Endodermal cell (in vitro differentiated cells): ENCODE data around the gene ZNF528. TPM values are rescaled to one million over a fixed set of nuclear protein-coding genes. Genes with fewer than 3 reads are reported as not detected.

Experiments
- DNase-seq: peaks from one replicate; pipeline ENCODE4 v3.0.0-alpha.2; 2017
- H3K27ac ChIP-seq: 2 replicates; pipeline ENCODE4 v1.5.1; 2013; ENCODE audit warnings: mild to moderate bottlenecking, low read depth, low read length, moderate library complexity
- H3K27me3 ChIP-seq: 2 replicates; pipeline ENCODE4 v1.6.1; 2013; ENCODE audit warnings: mild to moderate bottlenecking, low read length, moderate library complexity; ENCODE audit not compliant: insufficient read depth, control insufficient read depth, poor library complexity, severe bottlenecking
- H3K36me3 ChIP-seq: 2 replicates; pipeline ENCODE4 v1.7.0; 2013; ENCODE audit warnings: mild to moderate bottlenecking, low read length, moderate library complexity; ENCODE audit not compliant: control insufficient read depth, insufficient read depth
- H3K4me1 ChIP-seq: one replicate; pipeline ENCODE4 v1.7.0; 2013; ENCODE audit warnings: low read length; ENCODE audit not compliant: control insufficient read depth, insufficient read depth
- H3K4me3 ChIP-seq: 2 replicates; pipeline ENCODE4 v1.5.1; 2013; ENCODE audit warnings: mild to moderate bottlenecking, low read length, moderate library complexity
- H3K9ac ChIP-seq: 2 replicates; pipeline ENCODE4 v1.6.1; 2013; ENCODE audit warnings: mild to moderate bottlenecking, low read length, moderate library complexity; ENCODE audit not compliant: poor library complexity, severe bottlenecking; ENCODE audit errors: extremely low read depth
- H3K9me3 ChIP-seq: 2 replicates; pipeline ENCODE4 v1.6.1; 2013; ENCODE audit warnings: mild to moderate bottlenecking, low read length, moderate library complexity; ENCODE audit not compliant: control insufficient read depth
- H3K27ac Mint-ChIP-seq: 2 replicates; pipeline ENCODE4 v1.8.0; 2020; ENCODE audit warnings: mixed read lengths
- H3K27me3 Mint-ChIP-seq: 2 replicates; pipeline ENCODE4 v1.8.0; 2021; ENCODE audit warnings: mild to moderate bottlenecking, mixed read lengths; ENCODE audit not compliant: insufficient read depth
- H3K36me3 Mint-ChIP-seq: 2 replicates; pipeline ENCODE4 v1.8.0; 2020; ENCODE audit warnings: low read depth, mixed read lengths
- H3K4me1 Mint-ChIP-seq: 2 replicates; pipeline ENCODE4 v1.8.0; 2020; ENCODE audit warnings: mixed read lengths
- H3K4me3 Mint-ChIP-seq: 2 replicates; pipeline ENCODE4 v1.8.0; 2020; ENCODE audit warnings: mild to moderate bottlenecking, moderate library complexity, mixed read lengths
- H3K9me3 Mint-ChIP-seq: 2 replicates; pipeline ENCODE4 v1.8.0; 2020; ENCODE audit warnings: mild to moderate bottlenecking, mixed read lengths
- WGBS, 2 experiments: methylation state at CpG; one replicate each; pipeline versions ENCODE4 v1.1.5 to v1.1.7; 2013; ENCODE audit warnings: missing lambda C conversion rate in 2 of 2, mixed read lengths in 1 of 2; ENCODE audit not compliant: insufficient coverage in 1 of 2, insufficient read length in 1 of 2; 5-methylcytosine and 5-hydroxymethylcytosine counted together
- long read RNA-seq, 4 experiments: library from polyadenylated mRNA in 2 of 4; library from RNA in 1 of 4; library from capped mRNA in 1 of 4; stranded (forward) in 3 of 4; unstranded in 1 of 4; transcript quantifications; one replicate each; pipeline ENCODE4 v2.0.0, GENCODE V29; 2020 to 2021; ENCODE audit warnings: inconsistent platforms in 1 of 4
- polyA plus RNA-seq, 2 experiments: library from polyadenylated mRNA; stranded (reverse); fragments of 50-300 nt; gene quantifications; one replicate each; pipeline ENCODE4 v1.2.3, GENCODE V29; 2013
- total RNA-seq, 2 donors: library from RNA; stranded (reverse); fragmentation: NEBNext Ultra II Directional in 1 of 2; extraction: Animal tissue kit (Norgen Biotek cat#: 25700) in 1 of 2; gene quantifications; 2 replicates in 1 of 2; 3 replicates in 1 of 2; pipeline ENCODE4 v1.2.1, GENCODE V29; 2021
- TF ChIP-seq, protein P1 (sequence below): fragments of 200-600 bp; sonication (generic); conservative IDR thresholded peaks from 2 replicates; pipeline ENCODE4 v1.5.0; 2021; ENCODE audit warnings: antibody characterized with exemption, mild to moderate bottlenecking

Gene ZNF528
- 10 to 100 TPM in 1 of 2 donors, 1 to 10 TPM in 1; 2.9 to 39.1 TPM for total RNA-seq
- 1.9 TPM for polyA plus RNA-seq (2013, experiment 1 of 2)
- 1.1 TPM for polyA plus RNA-seq (2013, experiment 2 of 2)
- long read RNA-seq, experiment 1 = 0 reads
- long read RNA-seq, experiment 2 = 0 reads
- long read RNA-seq, experiment 3, transcript ZNF528-201 (7 exons, 3,978 nt) = major isoform, 5 of 14 reads
- long read RNA-seq, experiment 3, partial matches to known transcripts = 1 of 14 reads
- long read RNA-seq, experiment 3, other reads (novel, unspliced or antisense) = 8 of 14 reads
- long read RNA-seq, experiment 4 = 0 reads

DNA sequence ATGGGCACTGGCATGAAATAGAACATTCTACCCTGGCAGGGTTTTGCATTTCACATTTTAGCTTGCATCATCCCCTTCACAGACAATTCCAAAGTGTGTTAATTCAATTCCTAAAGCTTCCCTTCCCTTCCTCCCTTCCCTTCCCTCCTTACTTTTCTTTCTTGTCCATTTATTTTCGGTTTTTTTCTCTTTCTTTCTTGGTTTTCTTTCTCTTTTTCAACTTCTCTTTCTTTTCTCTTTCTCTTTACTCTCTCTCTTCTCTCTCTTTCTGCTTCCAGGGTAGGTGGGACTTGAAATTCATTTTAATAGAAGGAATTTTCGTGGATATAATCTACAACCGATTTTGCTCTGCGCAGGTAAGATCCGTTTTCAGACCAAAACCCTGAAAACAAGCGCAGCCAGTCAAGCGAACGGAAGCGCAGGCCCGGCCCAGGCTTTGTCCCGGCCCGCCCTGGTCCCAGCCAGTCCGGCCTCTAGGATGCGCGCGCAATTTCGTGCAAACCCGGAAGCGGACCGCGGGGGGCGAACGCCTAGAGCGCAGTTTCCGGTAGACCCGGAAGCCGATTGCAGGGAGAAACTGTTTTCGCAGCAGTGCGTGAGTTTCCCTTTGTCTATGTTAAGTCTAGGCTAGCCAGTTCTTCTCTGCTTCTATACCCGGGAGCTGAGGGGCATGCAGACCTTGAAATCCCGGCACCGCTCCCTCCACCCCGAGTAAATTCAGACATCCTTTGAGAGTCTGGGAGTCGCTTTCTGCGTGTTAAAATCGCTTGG is at the start of gene ZNF528:
Gene ZNF528 (plus strand): TSS at position 540 of the 771 bp plus-strand sequence. CDS start 4,165 bp downstream, outside the sequence.
- H3K27ac Mint-ChIP-seq = peak within 1 kb of the TSS; percentile 96
- H3K9ac ChIP-seq = peak within 1 kb of the TSS; percentile 25
- peaks cover 8% of the 10 kb centered on the region for H3K4me1 Mint-ChIP-seq
- H3K36me3 Mint-ChIP-seq = peaks cover 47% of the 10 kb centered on the region
- no peaks in the 10 kb centered on the region for H3K4me1 ChIP-seq
- DNase-seq = peak; percentile 96
- H3K27me3 ChIP-seq = no peaks in the 10 kb centered on the region
- TF ChIP-seq, protein P1, sequence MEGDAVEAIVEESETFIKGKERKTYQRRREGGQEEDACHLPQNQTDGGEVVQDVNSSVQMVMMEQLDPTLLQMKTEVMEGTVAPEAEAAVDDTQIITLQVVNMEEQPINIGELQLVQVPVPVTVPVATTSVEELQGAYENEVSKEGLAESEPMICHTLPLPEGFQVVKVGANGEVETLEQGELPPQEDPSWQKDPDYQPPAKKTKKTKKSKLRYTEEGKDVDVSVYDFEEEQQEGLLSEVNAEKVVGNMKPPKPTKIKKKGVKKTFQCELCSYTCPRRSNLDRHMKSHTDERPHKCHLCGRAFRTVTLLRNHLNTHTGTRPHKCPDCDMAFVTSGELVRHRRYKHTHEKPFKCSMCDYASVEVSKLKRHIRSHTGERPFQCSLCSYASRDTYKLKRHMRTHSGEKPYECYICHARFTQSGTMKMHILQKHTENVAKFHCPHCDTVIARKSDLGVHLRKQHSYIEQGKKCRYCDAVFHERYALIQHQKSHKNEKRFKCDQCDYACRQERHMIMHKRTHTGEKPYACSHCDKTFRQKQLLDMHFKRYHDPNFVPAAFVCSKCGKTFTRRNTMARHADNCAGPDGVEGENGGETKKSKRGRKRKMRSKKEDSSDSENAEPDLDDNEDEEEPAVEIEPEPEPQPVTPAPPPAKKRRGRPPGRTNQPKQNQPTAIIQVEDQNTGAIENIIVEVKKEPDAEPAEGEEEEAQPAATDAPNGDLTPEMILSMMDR = no peak
- peak within 1 kb of the TSS; percentile 91 for H3K4me3 Mint-ChIP-seq
- H3K9me3 ChIP-seq = peaks cover 28% of the 10 kb centered on the region
- H3K36me3 ChIP-seq = no peaks in the 10 kb centered on the region
- WGBS, 2 experiments = 81% methylated on average over 35 to 36 of the region's 36 CpGs
- H3K27me3 Mint-ChIP-seq = no peaks in the 10 kb centered on the region
- H3K4me3 ChIP-seq = peak within 1 kb of the TSS; percentile 62
- H3K27ac ChIP-seq = no peak within 1 kb of the TSS
- H3K9me3 Mint-ChIP-seq = no peaks in the 10 kb centered on the region

DNA sequence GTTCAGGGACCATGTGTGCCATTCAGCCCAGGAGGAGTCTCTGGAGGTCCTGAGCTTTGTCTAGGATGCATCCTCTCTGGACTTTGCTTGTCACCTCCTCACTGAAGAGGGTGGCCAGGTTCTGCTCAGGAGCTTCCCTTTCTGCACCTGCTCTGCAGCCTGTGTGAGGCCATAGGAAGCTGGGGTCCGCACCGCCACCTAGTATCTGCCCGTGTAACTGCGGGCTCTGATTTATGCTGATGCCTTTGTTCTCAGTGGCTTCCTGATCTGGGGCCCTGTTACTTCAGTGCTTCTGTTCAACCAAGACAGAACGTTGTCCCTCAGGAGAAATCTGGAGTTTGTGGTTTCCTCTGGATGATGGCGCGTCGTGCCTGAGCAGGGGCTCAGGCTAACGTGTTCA is 46.1 kb upstream of the ZNF528 start:
- Histone ChIP-seq H3K27ac (no peak overlapping the region), H3K9me3 (peaks cover 9% of the 10 kb centered on the region), H3K27me3 (no peaks in the 10 kb centered on the region), H3K4me1 (no peaks in the 10 kb centered on the region), H3K9ac (no peak overlapping the region), H3K4me3 (no peak overlapping the region), H3K36me3 (peaks cover 59% of the 10 kb centered on the region)
- peak overlapping the region; percentile 88 for H3K27ac Mint-ChIP-seq
- 89 to 94% methylated on average over 5 to 9 of the region's 9 CpGs for WGBS, 2 experiments
- peaks cover 4% of the 10 kb centered on the region for H3K4me1 Mint-ChIP-seq
- H3K9me3 Mint-ChIP-seq = peaks cover 9% of the 10 kb centered on the region
- no peaks in the 10 kb centered on the region for H3K27me3 Mint-ChIP-seq
- peaks cover 81% of the 10 kb centered on the region for H3K36me3 Mint-ChIP-seq
- no peak overlapping the region for H3K4me3 Mint-ChIP-seq
- DNase-seq = peak; percentile 85
- TF ChIP-seq, protein P1 = peak; percentile 79

DNA sequence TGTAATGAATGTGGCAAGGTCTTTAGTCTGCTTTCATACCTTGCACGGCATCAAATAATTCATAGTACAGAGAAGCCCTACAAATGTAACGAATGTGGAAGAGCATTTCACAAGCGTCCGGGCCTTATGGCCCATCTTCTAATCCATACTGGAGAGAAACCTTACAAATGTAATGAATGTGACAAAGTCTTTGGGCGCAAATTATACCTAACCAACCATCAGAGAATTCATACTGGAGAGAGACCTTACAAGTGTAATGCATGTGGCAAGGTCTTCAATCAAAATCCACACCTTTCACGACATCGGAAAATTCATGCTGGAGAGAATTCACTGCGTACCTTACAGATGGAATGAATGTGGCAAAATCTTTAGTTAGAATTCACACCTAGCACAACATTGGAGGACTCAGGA is 31.2 kb upstream of the ZNF528 start:
- H3K27ac ChIP-seq = no peak overlapping the region
- Mint-ChIP-seq H3K27me3 (no peaks in the 10 kb centered on the region), H3K9me3 (peaks cover 84% of the 10 kb centered on the region), H3K4me1 (no peaks in the 10 kb centered on the region), H3K36me3 (peaks cover 73% of the 10 kb centered on the region), H3K27ac (no peak overlapping the region), H3K4me3 (no peak overlapping the region)
- peaks cover 82% of the 10 kb centered on the region for H3K9me3 ChIP-seq
- no peak for DNase-seq
- H3K9ac ChIP-seq = no peak overlapping the region
- no peaks in the 10 kb centered on the region for H3K4me1 ChIP-seq
- peak overlapping the region; percentile 54 for H3K4me3 ChIP-seq
- H3K27me3 ChIP-seq = no peaks in the 10 kb centered on the region
- H3K36me3 ChIP-seq = peaks cover 36% of the 10 kb centered on the region
- TF ChIP-seq, protein P1 = no peak
- 89 to 94% methylated on average over 5 to 8 of the region's 8 CpGs for WGBS, 2 experiments
